ENCODE results near the gene CYTIP.
A peak's percentile ranks its signal among the peaks of the same experiment; 100 is the strongest.
"Not testable (repeated sequence)": the region's sequence is repeated elsewhere in the genome, so short reads cannot be mapped to it uniquely, and the experiment has no call there.

The CYTIP gene

GRCh38 chr2:157427003-157427921, 16.6 kb downstream of the CYTIP start:
- DNase-seq (ENCODE audit: low read depth in 2 of 2, low spot score in 1 of 2), result no peak

- DNase-seq (ENCODE audit: low read depth in 2 of 2, low spot score in 1 of 2), result no peak
Observed at GRCh38 chr2:157426477-157426994, 17.4 kb downstream of the CYTIP start.

- DNase-seq (ENCODE audit: low read depth in 2 of 2, low spot score in 1 of 2), result no peak
Observed at GRCh38 chr2:157424374-157424773, 19.5 kb downstream of the CYTIP start.

- DNase-seq (ENCODE audit: low read depth in 2 of 2, low spot score in 1 of 2), result no peak
Observed at GRCh38 chr2:157421964-157422363, 21.9 kb downstream of the CYTIP start.

GRCh38 chr2:157421331-157421944, 22.5 kb downstream of the CYTIP start:
- no peak for DNase-seq (ENCODE audit: low read depth in 2 of 2, low spot score in 1 of 2)

- no peak for DNase-seq (ENCODE audit: low read depth in 2 of 2, low spot score in 1 of 2)
Observed at GRCh38 chr2:157420771-157421323, 23.0 kb downstream of the CYTIP start.

- no peak for DNase-seq (ENCODE audit: low read depth in 2 of 2, low spot score in 1 of 2)
Observed at GRCh38 chr2:157419031-157419575, 24.8 kb downstream of the CYTIP start.

GRCh38 chr2:157418239-157418641, 25.6 kb downstream of the CYTIP start:
- DNase-seq (ENCODE audit: low read depth in 2 of 2, low spot score in 1 of 2), result no peak

GRCh38 chr2:157415591-157416101, 28.2 kb downstream of the CYTIP start:
- no peak for DNase-seq (ENCODE audit: low read depth in 2 of 2, low spot score in 1 of 2)

- DNase-seq (ENCODE audit: low read depth in 2 of 2, low spot score in 1 of 2), result no peak
Observed at GRCh38 chr2:157414050-157414449, 29.8 kb downstream of the CYTIP start.

GRCh38 chr2:157413326-157414035, 30.4 kb downstream of the CYTIP start:
- peak in 1 of 2 donors; percentile 20 for DNase-seq (ENCODE audit: low read depth in 2 of 2, low spot score in 1 of 2)

GRCh38 chr2:157411624-157412336, 32.1 kb downstream of the CYTIP start:
- DNase-seq (ENCODE audit: low read depth in 2 of 2, low spot score in 1 of 2), result no peak

- DNase-seq (ENCODE audit: low read depth in 2 of 2, low spot score in 1 of 2), result not testable (repeated sequence)
Observed at GRCh38 chr2:157405398-157405797, 38.5 kb downstream of the CYTIP start.

- peak in 1 of 2 donors; percentile 37 for DNase-seq (ENCODE audit: low read depth in 2 of 2, low spot score in 1 of 2)
Observed at GRCh38 chr2:157404363-157404762, 39.5 kb downstream of the CYTIP start.

- not testable (repeated sequence) for DNase-seq (ENCODE audit: low read depth in 2 of 2, low spot score in 1 of 2)
Observed at GRCh38 chr2:157402801-157403485, 40.9 kb downstream of the CYTIP start.

GRCh38 chr2:157395811-157396210, 48.1 kb downstream of the CYTIP start:
- DNase-seq (ENCODE audit: low read depth in 2 of 2, low spot score in 1 of 2), result no peak

- DNase-seq (ENCODE audit: low read depth in 2 of 2, low spot score in 1 of 2), result no peak
Observed at GRCh38 chr2:157394928-157395327, 49.0 kb downstream of the CYTIP start.

GRCh38 chr2:157393348-157393747, 50.5 kb downstream of the CYTIP start:
- DNase-seq (ENCODE audit: low read depth in 2 of 2, low spot score in 1 of 2), result no peak

- DNase-seq (ENCODE audit: low read depth in 2 of 2, low spot score in 1 of 2), result no peak
Observed at GRCh38 chr2:157388827-157389226, 55.1 kb downstream of the CYTIP start.

Measured in stimulated activated CD8-positive, alpha-beta memory T cell treated with anti-CD3 and anti-CD28 coated beads, Interleukin-4, amount 100 ng/mL, for 1 hour (primary cell).